NCI-H460 (cell line): Measurements from ENCODE around the gene HTT. TPM values are rescaled to one million over a fixed set of nuclear protein-coding genes. Genes with fewer than 3 reads are reported as not detected.
A peak's percentile ranks its signal among the peaks of the same experiment; 100 is the strongest.
"Not testable (repeated sequence)": the region's sequence is repeated elsewhere in the genome, so short reads cannot be mapped to it uniquely, and the experiment has no call there.

ENCODE experiments used
- DNase-seq: peaks from one replicate; pipeline ENCODE4 v3.0.0-alpha.2; 2016; ENCODE audit warnings: low read depth; ENCODE audit errors: extremely low read depth
- total RNA-seq: library from RNA; depleted of rRNA; stranded (reverse); fragments of >200 nt; shearing (Covaris generic); gene quantifications from 2 replicates; pipeline ENCODE4 v1.2.3, GENCODE V29; 2014

HTT gene
- total RNA-seq, 1 experiment from 2014 or later: 14.6 TPM

DNA sequence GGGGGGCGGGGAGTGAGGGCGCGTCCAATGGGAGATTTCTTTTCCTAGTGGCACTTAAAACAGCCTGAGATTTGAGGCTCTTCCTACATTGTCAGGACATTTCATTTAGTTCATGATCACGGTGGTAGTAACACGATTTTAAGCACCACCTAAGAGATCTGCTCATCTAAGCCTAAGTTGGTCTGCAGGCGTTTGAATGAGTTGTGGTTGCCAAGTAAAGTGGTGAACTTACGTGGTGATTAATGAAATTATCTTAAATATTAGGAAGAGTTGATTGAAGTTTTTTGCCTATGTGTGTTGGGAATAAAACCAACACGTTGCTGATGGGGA lies 1.1 kb downstream of the HTT start:
- no peak for DNase-seq

- no peak for DNase-seq
Measured at GRCh38 chr4:3077796-3078195, 3.3 kb downstream of the HTT start.

GRCh38 chr4:3079694-3080123 lies 5.2 kb downstream of the HTT start:
- no peak for DNase-seq

DNA sequence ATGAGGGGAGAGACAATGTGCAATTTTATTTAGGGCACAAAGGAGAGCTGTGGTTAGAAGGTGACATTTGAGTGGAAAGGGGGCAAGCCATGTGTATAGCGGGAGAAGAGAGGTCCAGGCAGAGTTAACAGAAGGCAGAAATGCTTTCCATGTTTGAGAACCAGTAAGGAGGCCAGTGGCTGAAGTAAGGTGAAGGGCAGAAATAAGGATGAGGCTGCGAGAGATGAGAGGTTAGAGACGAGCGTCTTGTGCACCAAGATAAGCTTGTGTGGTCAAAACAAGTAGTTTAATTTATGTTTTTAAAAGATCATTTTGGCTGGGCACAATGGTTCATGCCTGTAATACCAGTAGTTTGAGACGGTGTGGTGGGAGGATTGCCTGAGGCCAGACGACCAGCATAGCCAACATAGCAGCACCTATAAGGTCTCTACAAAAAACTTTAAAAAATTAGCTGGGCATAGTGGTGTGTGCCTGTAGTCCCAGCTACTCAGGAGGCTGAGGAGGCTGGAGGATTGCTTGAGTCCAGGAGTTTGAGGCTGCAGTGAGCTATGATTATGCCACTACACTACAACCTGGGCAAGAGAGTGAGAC lies 8.5 kb downstream of the HTT start:
- no peak for DNase-seq

GRCh38 chr4:3083732-3084131 lies 9.3 kb downstream of the HTT start:
- no peak for DNase-seq

DNA sequence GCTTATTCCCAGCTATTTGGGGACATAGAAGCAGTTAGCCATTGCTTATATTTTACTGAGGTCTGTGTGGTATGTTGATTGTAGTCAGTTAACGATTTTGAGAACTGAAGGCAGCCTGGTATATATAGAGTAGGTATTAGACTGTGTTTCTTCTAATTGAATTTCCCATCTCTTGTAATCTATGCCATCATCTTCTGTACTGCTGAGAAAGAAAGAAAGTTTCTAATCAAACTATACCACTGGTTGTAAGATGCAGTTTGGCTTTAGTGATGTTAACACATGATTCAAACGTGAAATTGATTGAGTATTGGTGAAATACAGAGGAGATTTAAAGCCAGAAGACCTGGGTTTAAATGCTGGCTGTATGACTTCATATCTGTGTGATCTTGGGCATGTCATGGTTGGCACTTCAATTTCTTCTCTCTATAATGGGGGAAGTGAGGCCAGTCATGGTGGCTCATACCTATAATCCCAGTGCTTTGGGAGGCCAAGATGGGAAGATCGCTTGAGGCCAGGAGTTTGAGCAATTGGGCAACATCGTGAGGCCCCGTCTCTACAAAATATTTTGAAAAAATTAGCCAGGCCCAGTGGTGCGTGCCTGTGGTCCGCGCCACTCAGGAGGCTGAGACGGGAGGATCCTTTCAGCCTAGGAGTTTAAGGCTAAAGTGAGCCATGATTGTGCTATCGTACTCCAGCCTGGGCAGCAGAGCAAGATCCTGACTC lies 11.6 kb downstream of the HTT start:
- no peak for DNase-seq

- DNase-seq: no peak
Measured at GRCh38 chr4:3087115-3087797, 12.8 kb downstream of the HTT start.

DNA sequence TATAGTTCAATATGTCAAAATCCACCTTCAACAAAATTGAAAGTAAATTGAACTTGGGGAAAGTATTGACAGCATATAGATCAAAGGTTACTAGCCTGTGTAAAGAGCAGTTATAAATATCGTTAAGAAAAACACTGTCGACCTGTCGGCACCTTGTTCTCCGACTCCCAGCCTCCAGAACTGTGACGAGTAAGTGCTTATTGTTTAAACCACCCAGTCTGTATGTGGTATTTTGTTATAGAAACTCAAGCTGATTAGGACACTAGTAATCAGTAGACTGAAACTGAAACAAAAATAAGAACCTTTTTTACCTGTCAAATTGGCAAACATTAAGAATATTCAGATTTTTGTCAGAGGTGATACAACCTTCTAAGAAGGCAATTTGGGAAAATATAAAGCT lies 17.0 kb downstream of the HTT start:
- DNase-seq: no peak

DNA sequence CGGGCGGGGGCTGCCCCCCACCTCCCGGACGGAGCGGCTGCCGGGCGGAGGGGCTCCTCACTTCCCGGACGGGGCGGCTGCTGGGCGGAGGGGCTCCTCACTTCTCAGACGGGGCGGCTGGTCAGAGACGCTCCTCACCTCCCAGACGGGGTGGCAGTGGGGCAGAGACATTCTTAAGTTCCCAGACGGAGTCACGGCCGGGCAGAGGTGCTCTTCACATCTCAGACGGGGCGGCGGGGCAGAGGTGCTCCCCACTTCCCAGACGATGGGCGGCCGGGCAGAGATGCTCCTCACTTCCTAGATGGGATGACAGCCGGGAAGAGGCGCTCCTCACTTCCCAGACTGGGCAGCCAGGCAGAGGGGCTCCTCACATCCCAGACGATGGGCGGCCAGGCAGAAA lies 20.2 kb downstream of the HTT start:
- DNase-seq: not testable (repeated sequence)

DNA sequence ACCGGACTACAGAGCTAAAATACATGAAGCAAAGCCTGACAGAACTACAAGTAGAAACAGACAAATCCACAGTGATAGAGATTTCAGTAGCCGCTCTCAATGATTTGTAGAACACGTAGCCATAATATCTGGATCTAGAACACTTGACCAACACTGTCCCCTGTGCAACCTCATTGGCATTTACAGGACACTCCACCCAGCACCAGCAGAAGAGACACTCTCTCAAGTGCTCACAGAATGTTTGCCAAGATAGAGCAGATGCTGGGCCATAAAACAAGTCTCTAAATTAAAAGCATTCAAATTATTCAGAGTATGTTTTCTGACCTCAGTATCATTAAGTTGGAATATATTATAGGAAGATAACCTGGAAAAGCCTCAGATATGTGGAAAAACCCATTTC lies 21.7 kb downstream of the HTT start:
- DNase-seq: no peak

DNA sequence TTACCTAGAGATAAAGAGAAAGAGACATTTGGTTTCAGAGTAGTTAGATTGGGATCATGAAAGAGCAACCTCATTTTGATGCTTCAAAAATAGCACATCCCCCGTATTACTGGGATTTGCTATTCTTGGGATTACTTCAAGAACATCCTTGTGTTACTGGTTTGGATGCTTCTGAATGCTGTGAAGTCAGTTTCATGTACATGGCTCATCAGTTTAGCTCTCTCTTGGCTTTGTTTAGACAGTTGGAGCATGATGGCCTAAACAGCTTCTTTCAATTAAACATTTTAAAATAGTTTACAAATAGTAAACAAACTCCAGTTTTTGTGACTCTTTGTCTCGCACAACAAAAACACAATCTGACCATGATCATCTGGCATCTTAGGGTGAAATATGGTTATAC lies 23.9 kb downstream of the HTT start:
- no peak for DNase-seq

GRCh38 chr4:3106339-3107186 lies 32.1 kb downstream of the HTT start:
- DNase-seq: peak; percentile 80

DNA sequence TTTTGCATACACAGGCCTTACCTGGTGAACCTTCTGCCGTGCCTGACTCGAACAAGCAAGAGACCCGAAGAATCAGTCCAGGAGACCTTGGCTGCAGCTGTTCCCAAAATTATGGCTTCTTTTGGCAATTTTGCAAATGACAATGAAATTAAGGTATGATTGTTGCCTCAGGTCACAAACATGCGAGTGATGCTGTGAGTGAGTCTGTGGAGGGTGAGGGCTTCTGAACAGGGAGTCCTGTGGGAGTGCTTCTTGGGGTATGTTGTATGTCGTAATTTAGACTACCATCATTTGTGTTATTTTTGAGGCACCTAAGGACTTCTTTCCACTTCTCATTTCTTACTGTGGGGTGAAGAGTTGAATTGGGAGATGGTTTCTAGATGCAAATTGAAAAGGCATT lies 32.8 kb downstream of the HTT start:
- no peak for DNase-seq

GRCh38 chr4:3107691-3108121 lies 33.2 kb downstream of the HTT start:
- no peak for DNase-seq

GRCh38 chr4:3108211-3108610 lies 33.7 kb downstream of the HTT start:
- no peak for DNase-seq

DNA sequence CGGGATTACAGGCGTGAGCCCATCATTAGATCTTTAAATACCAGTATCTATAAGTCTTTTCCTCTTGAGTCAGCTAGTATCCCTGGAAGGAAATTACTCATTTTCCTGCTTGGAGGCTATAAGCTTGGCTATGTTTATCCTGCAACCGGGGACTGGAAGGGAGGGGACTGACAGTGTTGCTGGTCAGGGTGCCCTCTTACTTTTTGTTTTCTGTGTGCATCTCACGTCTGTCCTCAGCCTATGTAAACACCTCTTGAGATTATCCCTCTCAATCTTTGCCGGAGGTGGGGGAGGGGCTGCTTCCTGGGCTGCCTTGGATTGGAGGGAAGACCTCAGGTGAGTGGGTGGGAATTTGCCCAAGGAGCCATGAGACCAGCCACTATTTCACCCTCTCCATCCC lies 37.0 kb downstream of the HTT start:
- no peak for DNase-seq

DNA sequence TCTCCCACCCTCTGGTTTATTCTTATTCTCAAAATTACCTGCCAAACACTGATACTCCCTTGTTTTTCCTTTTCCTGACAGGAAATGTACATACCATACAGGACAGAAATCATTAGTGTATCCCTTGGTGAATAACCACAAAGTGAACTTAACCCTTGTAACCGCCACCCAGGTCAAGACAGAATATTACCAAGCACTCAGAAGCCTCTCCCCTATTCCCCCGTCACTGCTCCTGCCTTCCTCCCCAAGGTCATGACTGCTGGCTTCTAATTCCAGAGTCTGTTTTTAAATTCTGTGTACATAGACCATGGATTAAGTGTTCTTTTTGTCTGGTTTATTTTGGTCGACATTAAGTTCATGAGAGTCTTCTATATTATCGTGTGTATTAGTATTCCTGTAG lies 37.7 kb downstream of the HTT start:
- DNase-seq: no peak

- DNase-seq: no peak
Measured at GRCh38 chr4:3112609-3113469, 38.4 kb downstream of the HTT start.

GRCh38 chr4:3114377-3114776 lies 39.9 kb downstream of the HTT start:
- DNase-seq: no peak

GRCh38 chr4:3115637-3116270 lies 41.3 kb downstream of the HTT start:
- no peak for DNase-seq
